Measurements from ENCODE around the gene FKBP5. TPM values are rescaled to one million over a fixed set of nuclear protein-coding genes. Genes with fewer than 3 reads are reported as not detected.
"Not testable (repeated sequence)": the region's sequence is repeated elsewhere in the genome, so short reads cannot be mapped to it uniquely, and the experiment has no call there.

FKBP5 gene
- total and polyA plus RNA-seq, 2 experiments from 2014 or later = 73.6 to 254 TPM

DNA sequence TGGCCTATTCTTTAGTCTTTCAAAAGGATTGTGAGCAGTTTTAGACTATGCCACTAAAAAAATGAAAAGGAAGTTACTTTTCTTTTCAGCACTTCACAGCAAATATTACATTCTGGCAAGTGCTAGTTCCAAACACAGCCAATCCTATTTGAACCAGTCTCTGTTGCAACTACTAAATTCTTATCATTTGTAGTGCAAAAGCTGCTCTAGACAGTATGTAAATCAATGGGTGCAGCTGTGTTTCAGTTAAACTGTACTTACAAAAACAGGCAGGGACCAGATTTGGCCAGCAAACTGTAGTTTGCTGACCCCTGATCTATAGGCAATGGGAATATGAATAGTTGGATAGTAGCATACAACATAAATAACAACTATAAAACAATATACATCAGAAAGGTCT, 107.9 kb downstream of the FKBP5 start:
- H3K4me2 ChIP-seq = no peak overlapping the region
- TF ChIP-seq EZH2phosphoT487 (IDR thresholded peaks at IDR 0.05; ENCODE audit: low read depth, severe bottlenecking, unreplicated experiment) = no peak
- TF ChIP-seq, protein P1, sequence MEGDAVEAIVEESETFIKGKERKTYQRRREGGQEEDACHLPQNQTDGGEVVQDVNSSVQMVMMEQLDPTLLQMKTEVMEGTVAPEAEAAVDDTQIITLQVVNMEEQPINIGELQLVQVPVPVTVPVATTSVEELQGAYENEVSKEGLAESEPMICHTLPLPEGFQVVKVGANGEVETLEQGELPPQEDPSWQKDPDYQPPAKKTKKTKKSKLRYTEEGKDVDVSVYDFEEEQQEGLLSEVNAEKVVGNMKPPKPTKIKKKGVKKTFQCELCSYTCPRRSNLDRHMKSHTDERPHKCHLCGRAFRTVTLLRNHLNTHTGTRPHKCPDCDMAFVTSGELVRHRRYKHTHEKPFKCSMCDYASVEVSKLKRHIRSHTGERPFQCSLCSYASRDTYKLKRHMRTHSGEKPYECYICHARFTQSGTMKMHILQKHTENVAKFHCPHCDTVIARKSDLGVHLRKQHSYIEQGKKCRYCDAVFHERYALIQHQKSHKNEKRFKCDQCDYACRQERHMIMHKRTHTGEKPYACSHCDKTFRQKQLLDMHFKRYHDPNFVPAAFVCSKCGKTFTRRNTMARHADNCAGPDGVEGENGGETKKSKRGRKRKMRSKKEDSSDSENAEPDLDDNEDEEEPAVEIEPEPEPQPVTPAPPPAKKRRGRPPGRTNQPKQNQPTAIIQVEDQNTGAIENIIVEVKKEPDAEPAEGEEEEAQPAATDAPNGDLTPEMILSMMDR (IDR thresholded peaks at IDR 0.05; ENCODE audit: poor library complexity) = no peak
- TF ChIP-seq EZH2 (IDR thresholded peaks at IDR 0.05; ENCODE audit: borderline replicate concordance) = no peak
- H3K79me2 ChIP-seq = no peaks in the 10 kb centered on the region
- no peaks in the 10 kb centered on the region for H3K27me3 ChIP-seq
- H3K4me3 ChIP-seq = no peak overlapping the region
- no peak for DNase-seq (ENCODE audit: low spot score)
- no peak overlapping the region for H2AFZ ChIP-seq
- peaks cover 14% of the 10 kb centered on the region for H3K4me1 ChIP-seq (ENCODE audit: insufficient read depth)
- no peaks in the 10 kb centered on the region for H4K20me1 ChIP-seq (ENCODE audit: insufficient read depth, poor library complexity, severe bottlenecking)
- no peaks in the 10 kb centered on the region for H3K9me3 ChIP-seq (ENCODE audit: low read depth)
- no peak overlapping the region for H3K27ac ChIP-seq
- H3K9me2 ChIP-seq (replicated peaks; ENCODE audit: insufficient read depth) = no peaks in the 10 kb centered on the region
- H3K36me3 ChIP-seq (replicated peaks; ENCODE audit: insufficient read depth, low read depth) = no peaks in the 10 kb centered on the region

DNA sequence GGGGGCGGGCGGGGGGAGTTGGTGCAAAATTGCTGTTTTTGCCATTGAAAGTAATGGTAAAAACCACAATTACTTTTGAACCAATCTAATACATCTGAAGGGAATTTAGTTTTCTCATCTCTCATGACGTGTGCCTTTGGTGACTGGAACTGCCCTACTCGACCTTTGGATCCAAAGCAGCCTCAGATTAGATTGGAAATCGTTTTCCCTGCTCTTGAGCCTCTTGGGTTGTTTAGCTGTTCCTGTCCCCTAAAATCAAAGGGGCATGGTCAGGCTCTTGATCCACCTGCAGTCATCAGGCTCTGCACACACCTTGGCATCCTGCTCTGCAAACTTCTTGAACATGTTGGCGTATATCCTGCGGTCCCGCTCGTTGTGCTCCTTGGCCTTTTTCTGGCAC, 112.0 kb downstream of the FKBP5 start:
- Histone ChIP-seq H3K9me2 (replicated peaks; ENCODE audit: insufficient read depth) (no peaks in the 10 kb centered on the region), H3K79me2 (no peaks in the 10 kb centered on the region), H3K4me1 (ENCODE audit: insufficient read depth) (peaks cover 3% of the 10 kb centered on the region), H3K4me3 (no peak overlapping the region), H2AFZ (no peak overlapping the region), H3K9me3 (ENCODE audit: low read depth) (no peaks in the 10 kb centered on the region), H4K20me1 (ENCODE audit: insufficient read depth, poor library complexity, severe bottlenecking) (no peaks in the 10 kb centered on the region), H3K27me3 (no peaks in the 10 kb centered on the region), H3K4me2 (no peak overlapping the region), H3K36me3 (replicated peaks; ENCODE audit: insufficient read depth, low read depth) (peaks cover 4% of the 10 kb centered on the region), H3K27ac (no peak overlapping the region)
- no peak for TF ChIP-seq EZH2phosphoT487 (IDR thresholded peaks at IDR 0.05; ENCODE audit: low read depth, severe bottlenecking, unreplicated experiment)
- TF ChIP-seq EZH2 (IDR thresholded peaks at IDR 0.05; ENCODE audit: borderline replicate concordance) = no peak
- TF ChIP-seq, protein P1 (IDR thresholded peaks at IDR 0.05; ENCODE audit: poor library complexity) = no peak
- DNase-seq (ENCODE audit: low spot score) = no peak
- WGBS (ENCODE audit: low lambda C conversion rate, missing lambda C conversion rate) = 81% methylated on average over 9 of the region's 9 CpGs

DNA sequence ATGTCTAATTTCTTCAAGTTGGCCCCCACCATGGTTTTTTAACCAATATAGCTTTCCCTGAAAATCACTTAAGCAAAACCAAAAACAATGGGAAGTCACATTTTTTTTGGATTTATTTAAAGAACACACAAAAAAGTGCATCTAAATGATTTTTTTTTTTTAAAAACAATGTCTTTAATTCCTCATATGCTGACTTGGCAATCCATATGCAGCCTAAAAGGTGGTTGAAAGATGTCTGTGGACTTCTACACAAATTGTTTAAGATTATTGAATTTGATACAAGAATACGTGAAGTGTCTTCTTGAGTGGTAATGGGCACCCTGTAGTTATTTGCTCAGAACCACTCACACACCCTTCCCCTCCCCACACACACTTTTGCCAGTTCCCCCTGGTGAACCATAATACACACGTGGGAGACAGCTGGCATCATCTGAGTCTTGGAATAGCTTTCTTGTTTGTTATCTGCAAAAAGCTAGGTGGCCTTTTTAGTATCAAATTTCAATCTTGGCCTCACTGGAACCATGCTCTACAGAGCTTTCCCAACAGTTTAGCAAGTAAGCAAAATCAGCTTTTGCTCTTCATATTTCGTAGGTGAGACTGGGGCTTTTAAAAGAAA, 115.1 kb downstream of the FKBP5 start:
- peaks cover 4% of the 10 kb centered on the region for H3K36me3 ChIP-seq (replicated peaks; ENCODE audit: insufficient read depth, low read depth)
- TF ChIP-seq EZH2 (IDR thresholded peaks at IDR 0.05; ENCODE audit: borderline replicate concordance) = no peak
- no peak for TF ChIP-seq EZH2phosphoT487 (IDR thresholded peaks at IDR 0.05; ENCODE audit: low read depth, severe bottlenecking, unreplicated experiment)

DNA sequence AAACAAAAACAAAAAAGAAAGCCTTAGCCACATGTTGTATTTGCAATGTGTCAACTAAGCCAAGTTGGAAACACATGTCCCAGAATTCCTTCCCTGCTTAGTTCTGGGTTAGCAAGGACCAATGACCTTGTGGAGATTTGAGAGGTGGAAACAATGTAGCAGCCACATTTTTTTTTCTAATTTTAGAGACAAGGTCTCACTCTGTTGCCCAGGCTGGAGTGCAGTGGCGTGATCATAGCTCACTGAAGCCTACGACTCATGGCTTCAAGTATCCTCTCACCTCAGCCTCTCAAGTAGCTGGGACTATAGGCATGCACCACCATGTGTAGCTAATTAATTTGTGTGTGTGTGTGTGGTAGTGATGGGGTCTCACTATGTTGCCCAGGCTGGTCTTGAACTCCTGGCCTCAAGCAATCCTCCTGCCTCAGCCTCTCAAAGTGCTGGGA, 117.8 kb downstream of the FKBP5 start:
- not testable (repeated sequence) for H3K36me3 ChIP-seq (replicated peaks; ENCODE audit: insufficient read depth, low read depth); H3K4me2 ChIP-seq; H3K79me2 ChIP-seq; H4K20me1 ChIP-seq (ENCODE audit: insufficient read depth, poor library complexity, severe bottlenecking); H3K27me3 ChIP-seq; H2AFZ ChIP-seq; H3K9me3 ChIP-seq (ENCODE audit: low read depth); DNase-seq (ENCODE audit: low spot score); H3K4me1 ChIP-seq (ENCODE audit: insufficient read depth); H3K27ac ChIP-seq; H3K9me2 ChIP-seq (replicated peaks; ENCODE audit: insufficient read depth); H3K4me3 ChIP-seq
- WGBS (ENCODE audit: low lambda C conversion rate, missing lambda C conversion rate) = 94% methylated on average over 2 of the region's 2 CpGs

More for the DNA sequence above, 115.1 kb downstream of the FKBP5 start:
- Histone ChIP-seq H3K4me3 (no peak overlapping the region), H3K4me2 (no peak overlapping the region), H3K9me3 (ENCODE audit: low read depth) (no peaks in the 10 kb centered on the region), H3K9me2 (replicated peaks; ENCODE audit: insufficient read depth) (no peaks in the 10 kb centered on the region), H2AFZ (no peak overlapping the region), H3K79me2 (no peaks in the 10 kb centered on the region), H3K4me1 (ENCODE audit: insufficient read depth) (peaks cover 3% of the 10 kb centered on the region), H3K27ac (no peak overlapping the region), H3K27me3 (no peaks in the 10 kb centered on the region), H4K20me1 (ENCODE audit: insufficient read depth, poor library complexity, severe bottlenecking) (no peaks in the 10 kb centered on the region)
- 70% methylated on average over 3 of the region's 3 CpGs for WGBS (ENCODE audit: low lambda C conversion rate, missing lambda C conversion rate)
- no peak for DNase-seq (ENCODE audit: low spot score)
